IPS-NIHi11 (cell line): Measurements from ENCODE around the gene ARMC5.
"Not testable (repeated sequence)": the region's sequence is repeated elsewhere in the genome, so short reads cannot be mapped to it uniquely, and the experiment has no call there.

Source experiments
- DNase-seq: peaks from one replicate; pipeline ENCODE4 v3.0.0; 2012; ENCODE audit warnings: mixed read lengths, low spot score

Gene ARMC5

DNA sequence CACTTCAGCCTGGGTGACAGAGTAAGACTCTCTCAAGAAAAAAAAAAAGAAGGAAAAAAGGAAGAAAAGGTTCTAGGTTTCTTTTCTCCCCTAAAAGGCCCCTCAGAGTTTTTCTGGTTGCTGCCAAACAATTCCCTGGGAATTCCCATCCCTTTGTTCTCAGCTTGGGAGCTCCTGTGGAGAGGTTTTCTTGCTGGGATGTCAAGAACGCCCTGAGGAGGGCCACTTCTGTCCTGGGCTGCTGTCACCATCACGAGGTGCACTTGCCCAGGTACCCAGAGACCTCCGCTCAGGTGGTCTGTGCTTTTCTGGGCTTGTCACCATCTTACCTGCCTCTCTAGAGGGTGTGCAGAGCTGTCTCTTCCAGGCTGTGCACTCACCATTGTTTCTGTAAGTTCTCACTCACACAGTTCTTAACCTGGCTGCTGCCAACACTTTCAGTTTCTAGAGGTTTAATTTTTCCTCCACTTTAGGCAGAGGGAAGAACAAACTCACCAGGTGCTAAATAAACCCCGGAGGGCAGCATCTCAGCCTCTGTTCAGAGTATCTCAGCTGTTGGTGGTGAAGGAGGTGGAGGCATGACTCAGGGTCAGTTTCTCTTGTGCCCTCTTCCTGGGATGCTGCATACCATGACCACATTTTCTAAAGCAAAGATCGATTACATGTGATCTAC lies 28.8 kb upstream of the ARMC5 start:
- no peak for DNase-seq

DNA sequence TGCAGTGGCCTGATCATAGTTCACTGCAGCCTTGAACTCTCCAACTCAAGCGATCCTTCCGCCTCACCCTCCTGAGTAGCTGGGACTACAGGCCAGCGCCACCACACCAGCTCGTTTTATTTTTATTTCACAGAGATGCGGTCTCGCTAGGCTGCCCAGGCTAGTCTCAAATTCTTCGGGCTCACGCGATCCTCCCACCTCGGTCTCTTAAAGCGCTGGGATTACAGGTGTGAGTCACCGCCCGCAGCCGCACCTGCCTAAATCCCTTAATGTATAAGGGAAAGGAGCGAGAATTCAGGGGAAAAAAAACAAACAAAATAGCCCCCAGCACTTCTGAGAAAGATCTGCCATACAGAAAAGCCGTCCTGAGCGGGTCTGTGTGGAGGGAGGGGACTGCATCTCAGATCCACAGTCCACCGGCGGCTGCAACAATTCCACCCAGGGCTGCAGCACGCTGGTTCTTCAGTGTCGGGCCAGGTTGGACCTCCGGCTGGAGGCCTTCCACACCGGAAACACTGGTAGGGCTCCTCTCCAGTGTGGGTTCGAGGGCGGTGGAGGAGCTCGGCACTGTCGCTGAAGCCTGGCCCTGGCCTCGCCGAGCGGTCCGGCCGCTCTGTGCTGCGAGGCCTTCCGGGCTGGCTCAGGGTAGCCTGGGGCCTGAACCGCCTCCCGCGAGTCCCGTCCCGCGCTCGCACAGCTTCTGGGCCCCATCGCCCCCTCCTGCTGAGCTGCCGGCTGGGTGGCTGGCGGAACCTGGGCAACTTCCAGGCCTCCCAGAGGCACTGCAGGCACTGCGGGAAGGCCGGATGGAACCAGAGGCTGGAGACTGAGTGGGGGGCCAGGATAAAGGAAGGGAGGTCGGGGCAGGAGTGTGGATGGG lies 23.7 kb upstream of the ARMC5 start:
- DNase-seq = no peak

DNA sequence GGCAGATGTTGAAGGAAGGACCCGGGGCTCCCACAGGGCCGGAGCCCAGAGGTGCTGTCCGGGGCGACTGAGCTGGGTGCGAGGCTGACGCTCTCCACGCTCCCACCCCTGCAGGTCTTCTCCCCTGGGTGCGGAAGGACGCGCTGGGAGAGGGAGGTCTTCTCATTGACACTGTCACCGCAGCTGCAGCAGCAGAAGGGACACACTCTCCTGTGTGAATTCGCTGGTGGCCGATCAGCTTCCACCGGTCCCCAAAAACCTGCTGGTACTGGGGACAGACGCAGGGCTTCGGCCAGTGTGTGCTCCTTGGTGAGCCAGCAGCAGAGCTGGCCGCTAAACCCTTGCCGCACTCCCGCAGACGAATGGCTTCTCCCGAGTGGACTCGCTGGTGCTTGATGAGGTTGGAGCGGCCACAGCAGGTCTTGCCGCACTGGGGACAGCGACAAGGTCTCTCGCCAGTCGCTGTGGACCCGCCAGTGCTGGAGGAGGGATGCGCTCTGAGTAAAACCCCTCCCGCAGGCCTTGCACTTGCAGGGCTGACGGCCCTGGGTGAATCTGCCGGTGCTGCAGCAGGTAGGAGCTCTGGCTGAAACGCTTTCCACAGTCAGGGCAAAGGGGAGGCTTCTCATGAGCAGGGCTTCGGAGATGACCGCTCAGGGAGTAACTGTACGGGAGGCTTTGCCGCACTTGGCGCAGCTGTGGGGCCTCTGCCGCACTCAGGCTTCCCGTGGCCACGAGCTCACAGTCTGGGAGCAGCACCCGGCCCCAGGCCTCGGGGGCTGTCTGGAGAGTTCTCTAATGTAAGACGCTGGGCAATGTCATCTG lies 22.9 kb upstream of the ARMC5 start:
- no peak for DNase-seq

DNA sequence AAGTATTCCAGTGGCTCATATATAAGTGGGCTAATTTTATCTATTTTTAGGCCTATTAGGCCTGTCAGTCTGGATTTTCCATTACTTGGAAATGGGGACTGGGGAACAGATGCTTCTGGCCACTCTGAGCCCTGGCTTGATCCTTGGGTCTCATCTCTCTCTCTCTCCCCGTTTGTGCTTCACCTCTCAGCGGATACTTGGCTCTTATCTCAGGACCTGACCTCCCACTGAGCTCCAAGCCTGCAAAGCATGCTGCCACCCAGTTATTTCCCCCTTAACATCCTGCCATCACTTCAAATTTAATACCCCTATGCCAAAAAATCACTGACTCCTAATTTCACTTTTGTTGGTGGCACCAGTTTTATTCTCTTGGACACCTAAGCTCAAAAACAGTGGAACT lies 20.9 kb upstream of the ARMC5 start:
- DNase-seq = no peak

DNA sequence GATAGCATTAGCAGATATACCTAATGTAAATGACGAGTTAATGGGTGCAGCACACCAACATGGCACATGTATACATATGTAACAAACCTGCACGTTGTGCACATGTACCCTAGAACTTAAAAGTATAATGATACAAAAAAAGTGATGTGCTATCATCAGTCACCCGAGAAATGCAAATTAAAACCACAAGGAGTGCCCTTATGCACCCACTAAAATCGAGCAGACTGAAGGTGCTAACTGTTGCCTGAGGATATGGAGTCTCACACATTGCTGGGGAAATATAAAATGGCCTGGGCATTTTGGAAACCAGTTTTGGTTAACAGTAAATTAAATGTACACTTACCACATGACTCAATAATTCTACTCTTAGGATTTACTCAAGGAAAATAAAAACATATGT lies 20.3 kb upstream of the ARMC5 start:
- not testable (repeated sequence) for DNase-seq

DNA sequence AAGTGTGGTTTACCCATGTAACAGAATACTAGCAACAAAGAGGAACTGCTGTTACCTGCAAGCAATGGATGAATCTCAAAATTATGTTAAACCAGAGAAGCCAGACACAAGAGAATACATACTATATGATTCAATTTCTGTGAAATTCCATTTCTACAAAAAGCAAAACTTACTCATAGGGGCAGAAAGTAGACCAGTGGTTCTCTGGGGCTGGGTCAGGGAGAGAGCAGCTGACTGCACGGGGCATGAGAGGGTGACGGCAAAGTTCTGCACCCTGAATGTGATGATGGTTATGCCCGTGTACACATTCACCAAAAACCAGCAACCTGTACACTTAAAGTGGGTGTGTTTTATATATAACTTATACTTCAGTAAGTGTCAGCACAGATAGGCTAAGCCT lies 19.8 kb upstream of the ARMC5 start:
- DNase-seq = no peak

DNA sequence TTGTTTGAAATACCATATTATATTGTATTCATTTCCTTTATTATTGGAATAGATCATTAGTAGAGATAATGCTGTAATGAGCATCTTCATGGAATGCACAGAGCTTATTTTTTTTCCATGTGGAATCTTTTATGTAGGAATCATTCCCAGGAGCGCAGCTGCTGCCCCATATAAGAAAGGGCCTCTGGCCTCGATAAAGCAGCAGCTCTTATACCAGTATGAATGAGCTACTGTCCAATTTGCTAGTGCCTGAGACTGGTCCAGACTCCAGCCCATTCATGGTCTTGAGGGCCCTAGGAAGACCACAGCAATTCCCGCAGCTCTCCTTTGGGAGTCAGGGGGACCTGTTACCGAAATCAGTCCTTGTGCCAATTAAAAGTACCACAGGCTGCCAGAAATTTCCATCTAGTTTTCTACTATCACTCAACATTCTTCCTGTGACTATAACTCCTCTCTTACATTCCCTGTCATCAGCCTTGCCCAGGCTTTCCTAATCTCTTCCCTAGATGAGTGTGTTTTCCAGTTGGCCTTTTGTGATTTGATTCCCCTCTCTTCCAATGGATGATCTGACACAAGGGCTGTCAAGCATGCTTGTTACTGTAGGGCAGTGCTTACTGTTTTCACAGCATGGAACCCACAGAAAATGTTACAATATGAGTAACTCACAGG lies 18.7 kb upstream of the ARMC5 start:
- no peak for DNase-seq

DNA sequence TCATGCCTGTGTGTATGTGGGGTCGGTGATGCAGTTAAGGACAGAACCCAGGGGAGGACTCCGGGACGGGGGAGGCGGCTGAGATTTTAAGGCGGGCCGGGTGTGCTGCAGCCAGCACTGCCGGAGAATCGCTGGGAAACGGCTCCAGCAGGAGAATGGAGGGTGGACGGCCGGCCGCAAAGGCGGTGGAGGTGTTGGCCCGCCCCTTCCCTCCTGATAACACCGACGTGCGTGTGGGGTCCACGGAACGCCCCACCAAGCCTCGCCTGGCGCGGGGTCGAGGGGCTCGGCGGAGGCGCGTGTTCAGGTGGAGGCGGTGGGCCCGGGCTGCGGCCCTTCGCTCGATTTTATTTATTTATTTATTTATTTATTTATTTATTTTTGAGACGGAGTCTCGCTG lies 17.3 kb upstream of the ARMC5 start:
- no peak for DNase-seq

DNA sequence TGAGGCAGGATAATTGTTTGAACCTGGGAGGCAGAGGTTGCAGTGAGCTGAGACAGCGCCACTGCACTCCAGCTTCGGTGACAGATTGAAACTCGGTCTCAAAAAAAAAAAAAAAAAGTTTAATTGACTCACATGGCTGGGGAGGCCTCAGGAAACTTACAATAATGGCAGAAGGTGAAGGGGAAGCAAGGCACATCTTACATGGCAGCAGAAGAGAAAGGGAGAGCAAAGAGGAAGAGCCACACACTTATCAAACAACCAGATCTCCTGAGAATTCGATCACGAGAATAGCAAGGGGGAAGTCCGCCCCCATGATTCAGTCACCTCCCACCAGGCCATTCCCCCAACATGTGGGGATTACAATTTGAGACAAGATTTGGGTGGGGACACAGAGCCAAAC lies 13.4 kb upstream of the ARMC5 start:
- DNase-seq = not testable (repeated sequence)

DNA sequence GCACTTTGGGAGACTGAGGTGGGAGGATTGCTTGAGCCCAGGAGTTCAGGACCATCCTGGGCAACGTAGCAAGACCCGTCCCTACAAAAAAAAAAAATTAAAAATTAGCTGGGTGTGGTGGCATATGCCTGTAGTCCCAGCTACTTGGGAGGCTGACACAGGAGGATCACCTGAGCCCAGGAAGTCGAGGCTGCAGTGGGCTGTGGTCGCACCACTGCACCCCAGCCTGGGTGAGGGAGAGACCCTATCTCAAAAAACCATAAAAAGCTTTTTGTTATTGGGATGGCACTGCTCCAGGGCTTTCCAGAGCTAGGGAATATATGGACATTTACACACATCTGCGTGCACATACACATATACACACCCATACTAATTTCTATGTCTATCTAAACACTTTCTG lies 8.1 kb upstream of the ARMC5 start:
- DNase-seq = no peak

DNA sequence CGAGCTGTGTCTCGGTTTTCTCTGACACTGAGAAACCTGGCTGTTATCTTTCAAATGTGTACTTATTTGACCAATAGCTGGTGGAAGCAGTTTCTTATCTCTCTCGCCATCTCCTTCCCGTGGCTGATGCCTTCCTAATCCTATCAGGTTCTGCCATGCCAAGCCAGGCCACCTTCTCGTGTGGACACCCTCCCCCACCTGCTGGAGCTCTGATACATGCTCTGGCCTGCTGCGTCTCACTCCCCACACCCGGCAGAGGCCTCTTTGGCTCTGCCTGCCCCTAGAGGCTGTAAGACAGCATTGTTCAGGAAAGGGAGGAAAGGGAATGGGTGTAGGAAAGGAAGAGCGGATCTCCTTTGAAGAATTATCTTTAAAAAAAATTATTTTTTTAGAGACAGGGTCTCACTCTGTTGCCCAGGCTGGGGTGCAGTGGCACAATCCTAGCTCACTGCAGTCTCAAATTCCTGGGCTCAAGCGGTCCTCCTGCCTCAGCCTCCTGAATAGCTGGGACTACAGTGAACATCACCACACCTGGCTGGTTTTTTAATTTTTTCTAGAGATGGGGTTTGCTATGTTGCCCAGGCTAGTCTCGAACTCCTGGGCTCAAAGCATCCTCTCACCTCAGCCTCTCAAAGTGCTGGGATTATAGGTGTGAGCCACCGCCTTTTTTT lies 7.5 kb upstream of the ARMC5 start:
- peak; percentile 64 for DNase-seq

DNA sequence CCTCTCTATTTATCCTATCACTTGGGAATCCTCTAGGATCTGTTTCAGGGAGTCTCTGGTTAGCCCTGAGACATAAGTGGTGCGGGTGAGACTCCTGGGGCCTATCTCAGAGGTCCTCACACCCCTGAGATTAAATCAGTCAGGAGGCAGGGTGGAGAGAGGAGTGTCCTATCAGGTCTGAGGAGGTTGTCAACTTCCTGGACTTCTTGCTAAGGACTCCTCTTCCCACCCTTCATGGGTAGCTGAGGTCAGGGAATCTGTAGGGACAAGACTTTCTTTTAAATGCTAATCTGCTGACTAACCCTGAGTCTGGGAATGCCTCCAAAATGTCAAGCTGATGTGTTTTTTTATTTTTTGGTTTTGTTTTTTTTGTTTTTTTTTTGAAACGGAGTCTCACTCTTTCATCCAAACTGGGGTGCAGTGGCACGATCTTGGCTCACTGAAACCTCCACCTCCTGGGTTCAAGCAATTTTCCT lies 6.6 kb upstream of the ARMC5 start:
- DNase-seq = no peak

DNA sequence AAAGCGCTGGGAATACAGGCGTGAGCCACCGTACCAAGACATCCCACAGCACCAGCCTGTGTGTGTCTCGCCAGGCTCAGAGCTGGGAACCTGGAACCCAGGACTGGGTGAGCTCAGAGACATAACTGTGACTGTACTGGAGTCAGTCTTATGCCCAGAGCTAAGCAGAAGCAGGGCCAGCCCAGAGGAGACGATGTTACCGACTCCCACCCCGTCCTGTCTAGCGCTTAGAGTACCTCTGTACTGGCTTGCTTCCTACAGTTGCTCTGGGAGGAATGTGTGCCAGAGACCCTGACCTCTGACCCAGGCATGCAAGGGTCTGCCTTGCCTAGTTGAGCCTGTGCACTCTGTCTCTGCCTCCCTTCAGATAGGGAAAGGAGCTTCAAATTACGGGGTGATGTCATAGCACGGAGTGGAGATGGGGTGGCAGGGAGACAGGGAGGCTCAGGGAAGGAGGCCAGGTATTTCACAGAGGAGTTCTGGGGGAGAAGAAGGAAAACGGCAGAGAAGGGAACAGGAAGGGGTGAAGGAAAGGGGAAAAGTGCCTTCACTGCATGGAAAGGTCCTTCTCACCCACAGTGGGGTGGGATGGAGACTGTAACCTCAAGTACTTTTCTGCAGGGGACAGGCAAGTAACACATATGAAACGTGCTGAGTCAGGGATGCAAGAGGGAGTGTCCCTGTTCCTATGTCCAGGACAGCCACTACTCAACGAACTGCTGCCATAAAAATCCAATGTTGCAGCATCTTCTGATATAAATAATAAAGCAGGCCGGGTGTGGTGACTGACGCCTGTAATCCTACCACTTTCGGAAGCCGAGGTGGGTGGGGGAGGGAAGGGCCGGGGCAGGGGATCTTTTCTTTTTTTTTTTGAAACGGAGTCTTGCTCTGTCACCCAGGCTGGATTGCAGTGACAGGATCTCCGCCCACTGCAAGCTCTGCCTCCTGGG lies 5.8 kb upstream of the ARMC5 start:
- DNase-seq = no peak

DNA sequence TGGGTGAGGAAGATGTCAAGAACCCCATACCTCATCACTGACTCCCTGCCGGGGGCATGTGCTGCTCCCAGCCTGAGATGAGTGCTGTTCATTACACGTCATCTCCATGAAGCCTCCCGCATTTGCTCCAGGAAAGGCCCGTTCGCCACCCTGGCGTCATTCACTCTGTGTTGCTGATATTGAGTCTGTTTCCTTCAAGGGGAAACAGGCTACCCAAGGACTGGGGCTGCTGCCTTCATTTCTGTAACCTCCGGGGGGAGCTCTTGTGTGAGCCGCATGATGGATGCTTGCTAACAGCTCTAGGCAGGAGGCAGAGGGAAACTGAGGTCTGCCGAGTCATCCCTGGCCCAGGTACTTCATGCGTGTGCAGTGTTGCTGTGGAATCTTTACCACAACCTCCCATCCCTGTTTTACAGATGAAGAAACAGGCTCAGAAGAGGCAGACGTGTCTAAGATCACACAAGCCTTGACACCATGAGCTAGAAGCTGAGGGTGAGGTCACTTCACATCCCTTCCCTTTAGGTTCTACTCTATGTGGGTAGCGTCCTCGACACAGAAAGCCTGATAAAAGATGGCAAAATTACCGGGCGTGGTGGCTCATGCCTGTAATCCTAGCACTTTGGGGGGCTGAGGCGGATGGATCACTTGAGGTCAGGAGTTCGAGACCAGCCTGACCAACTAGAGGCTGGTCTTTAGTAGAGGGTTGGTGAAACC lies 3.5 kb upstream of the ARMC5 start:
- no peak for DNase-seq

DNA sequence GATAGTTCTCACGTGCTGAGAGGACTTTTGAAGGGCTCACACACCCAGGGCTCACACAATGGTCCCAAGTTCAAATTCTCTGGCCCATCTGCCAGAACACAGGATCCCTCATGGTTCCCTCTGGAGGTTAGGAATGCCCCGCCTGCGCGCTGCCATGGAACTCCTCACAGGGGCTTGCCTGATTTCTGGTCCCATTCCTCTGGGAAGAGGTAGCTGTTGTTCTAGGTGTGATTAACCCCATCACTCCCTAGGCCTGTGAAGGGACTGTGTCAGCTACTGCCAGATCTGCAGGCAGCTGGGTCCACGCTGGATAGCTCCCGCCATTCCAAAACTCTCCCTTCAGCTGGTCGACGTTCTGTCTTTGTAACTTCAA lies 2.3 kb upstream of the ARMC5 start:
- DNase-seq = no peak

DNA sequence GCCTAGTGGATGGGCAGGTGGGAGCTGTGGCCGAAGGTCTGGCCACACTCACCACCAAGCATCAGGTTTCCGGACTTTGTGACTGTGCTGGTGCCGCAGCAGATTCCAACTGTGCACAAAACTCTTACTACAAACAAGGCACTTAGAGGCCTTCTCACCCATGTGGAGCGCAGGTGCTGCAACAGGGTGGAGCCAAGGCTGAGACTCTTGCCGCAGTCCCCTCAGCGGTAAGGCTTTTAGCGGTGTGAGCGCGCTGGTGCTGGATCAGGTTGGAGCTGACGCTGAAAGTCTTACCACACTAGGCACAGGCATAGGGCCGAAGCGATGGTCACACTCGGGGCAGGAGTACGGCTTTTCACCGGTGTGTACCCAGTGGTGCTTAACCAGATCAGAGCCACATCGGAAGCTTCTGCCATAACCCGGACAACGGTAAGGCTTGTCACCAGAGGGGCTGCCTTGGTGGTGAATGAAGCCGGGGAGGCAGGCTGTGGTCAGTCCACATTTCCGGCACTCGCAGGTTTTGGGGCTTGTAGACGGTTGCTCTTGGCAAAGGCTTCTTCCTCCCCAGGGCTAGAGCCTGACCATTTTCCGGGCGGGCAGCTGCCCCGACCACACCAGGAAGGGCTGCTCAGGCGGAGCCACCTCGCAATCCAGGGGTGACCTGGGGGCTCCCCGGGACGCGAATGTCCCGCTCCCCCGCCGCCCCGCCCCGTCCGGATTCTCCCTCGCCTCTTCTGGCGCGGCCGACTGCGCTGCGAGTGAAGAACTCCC lies 1.0 kb upstream of the ARMC5 start:
- DNase-seq = no peak

DNA sequence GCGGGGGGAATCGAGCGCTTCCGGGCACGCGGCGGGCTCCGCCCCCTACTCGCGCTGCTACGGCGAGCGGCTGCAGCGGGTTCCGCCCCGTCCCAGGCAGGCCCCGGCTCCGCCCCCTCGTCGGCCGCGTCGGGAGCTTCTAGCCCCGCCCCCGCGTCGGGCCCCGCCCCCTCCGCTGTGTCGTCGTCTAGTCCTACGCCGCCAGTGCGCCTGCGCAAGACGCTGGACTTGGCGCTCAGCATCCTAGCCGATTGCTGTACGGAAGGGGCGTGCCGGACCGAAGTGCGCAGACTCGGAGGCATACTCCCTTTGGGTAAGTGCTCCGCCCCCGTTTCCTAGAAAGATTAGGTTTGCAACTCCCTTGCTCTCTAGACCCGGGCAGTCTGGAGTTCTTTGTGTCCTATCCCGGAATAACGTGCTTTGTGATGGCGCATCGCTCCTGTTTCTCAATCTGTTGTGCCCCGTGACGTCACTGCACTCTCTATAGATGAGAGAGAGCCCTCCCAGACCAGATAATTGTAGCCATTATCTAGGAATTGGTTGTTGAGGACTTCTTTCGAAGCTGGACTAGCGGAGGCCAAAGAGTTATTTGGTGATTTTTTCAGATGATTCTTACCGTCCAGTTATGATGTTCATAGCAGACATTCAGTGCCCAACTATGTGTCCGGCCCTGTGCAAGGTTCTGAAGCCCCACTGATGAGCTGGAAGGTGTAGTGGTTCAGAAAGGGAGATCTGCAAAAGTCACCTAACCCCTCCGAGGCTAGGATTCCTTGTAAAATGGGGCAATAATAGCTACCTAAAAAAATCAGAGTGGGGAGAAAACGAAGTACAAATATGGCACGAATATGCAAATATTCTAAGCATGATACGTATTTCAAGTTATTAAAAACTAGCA lies 633 bp downstream of the ARMC5 start:
- DNase-seq = peak; percentile 91

DNA sequence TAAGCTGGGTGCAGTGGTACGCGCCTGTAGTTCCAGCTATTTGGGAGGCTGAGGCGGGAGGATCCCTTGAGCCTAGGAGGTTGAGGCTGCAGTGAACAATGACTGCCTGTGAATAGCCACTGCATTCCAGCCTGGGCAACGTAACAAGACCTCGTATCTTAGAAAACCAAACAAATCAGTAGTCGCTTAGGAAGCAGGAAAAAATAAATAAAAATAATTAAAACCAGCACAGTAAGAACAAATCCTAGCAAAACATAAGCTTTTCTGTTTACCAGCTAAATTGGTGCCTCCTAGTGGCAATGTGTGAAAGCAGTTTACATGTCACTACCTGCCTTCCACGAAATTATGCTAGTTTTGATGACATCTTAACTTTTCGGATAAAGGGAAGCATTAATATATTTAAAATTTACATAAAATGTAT lies 1.3 kb downstream of the ARMC5 start:
- no peak for DNase-seq
